Thoracic aorta (tissue), 2 donors: Measurements from ENCODE around the gene ARHGEF3. TPM values are rescaled to one million over a fixed set of nuclear protein-coding genes. Genes with fewer than 3 reads are reported as not detected.

Experiments
- ATAC-seq: fragments of 150-250 bp; one replicate; pipeline ENCODE4 v1.8.0; 2017; ENCODE audit warnings: low read depth; ENCODE audit not compliant: insufficient number of reproducible peaks, low FRiP score
- DNase-seq: peaks from one replicate; pipeline ENCODE4 v3.0.0-alpha.2; 2020; ENCODE audit warnings: low spot score
- H3K27ac ChIP-seq, 2 donors: fragments of 200-600 bp; sonication (generic); 1 replicate in 1 of 2; 2 replicates in 1 of 2; pipeline ENCODE4 v1.5.1; 2016; ENCODE audit warnings: mild to moderate bottlenecking in 2 of 2, moderate library complexity in 2 of 2
- H3K27me3 ChIP-seq: fragments of 200-600 bp; sonication (generic); replicated peaks from 2 replicates; pipeline ENCODE4 v1.6.0; 2016; ENCODE audit warnings: mild to moderate bottlenecking; ENCODE audit not compliant: insufficient read depth
- H3K36me3 ChIP-seq: fragments of 200-600 bp; sonication (generic); one replicate; pipeline ENCODE4 v1.5.1; 2016
- H3K4me1 ChIP-seq, 2 donors: fragments of 200-600 bp; sonication (generic); 1 replicate in 1 of 2; 2 replicates in 1 of 2; pipeline versions ENCODE4 v1.5.1 to v1.6.0; 2016; ENCODE audit warnings: low read depth in 2 of 2, mild to moderate bottlenecking in 1 of 2; ENCODE audit not compliant: control insufficient read depth in 1 of 2
- H3K4me3 ChIP-seq: fragments of 200-600 bp; sonication (generic); 2 replicates; pipeline ENCODE4 v1.5.1; 2016; ENCODE audit warnings: mild to moderate bottlenecking
- H3K9me3 ChIP-seq: fragments of 200-600 bp; sonication (generic); 2 replicates; pipeline ENCODE4 v1.5.1; 2016
- total RNA-seq, 2 donors: library from RNA; depleted of rRNA; stranded (reverse); fragments of >200 nt; gene quantifications; one replicate each; pipeline versions ENCODE4 v1.1.0 to v1.2.3, GENCODE V29; 2016
- TF ChIP-seq, protein P1 (sequence below): fragments of 200-600 bp; sonication (generic); IDR thresholded peaks from one replicate; pipeline ENCODE4 v1.5.1; 2019; ENCODE audit warnings: antibody characterized with exemption

The ARHGEF3 gene
- total RNA-seq, 2 donors from 2014 or later, result 13.9 to 21.9 TPM

- Histone ChIP-seq H3K4me1 (peaks cover 2 to 18% of the 10 kb centered on the region in 2 donors), H3K27ac (no peak overlapping the region)
- no peak for ATAC-seq
Measured at GRCh38 chr3:56800130-56800831, 1.5 kb downstream of the ARHGEF3 start.

GRCh38 chr3:56799251-56799882 is 2.4 kb downstream of the ARHGEF3 start:
- peak overlapping the region; percentile 48 for H3K4me3 ChIP-seq
- no peak overlapping the region for H3K27ac ChIP-seq
- ATAC-seq, result no peak
- H3K4me1 ChIP-seq, result peaks cover 2 to 18% of the 10 kb centered on the region in 2 donors
- no peaks in the 10 kb centered on the region for H3K36me3 ChIP-seq
- H3K27me3 ChIP-seq, result no peaks in the 10 kb centered on the region
- DNase-seq, result no peak
- TF ChIP-seq, protein P1, sequence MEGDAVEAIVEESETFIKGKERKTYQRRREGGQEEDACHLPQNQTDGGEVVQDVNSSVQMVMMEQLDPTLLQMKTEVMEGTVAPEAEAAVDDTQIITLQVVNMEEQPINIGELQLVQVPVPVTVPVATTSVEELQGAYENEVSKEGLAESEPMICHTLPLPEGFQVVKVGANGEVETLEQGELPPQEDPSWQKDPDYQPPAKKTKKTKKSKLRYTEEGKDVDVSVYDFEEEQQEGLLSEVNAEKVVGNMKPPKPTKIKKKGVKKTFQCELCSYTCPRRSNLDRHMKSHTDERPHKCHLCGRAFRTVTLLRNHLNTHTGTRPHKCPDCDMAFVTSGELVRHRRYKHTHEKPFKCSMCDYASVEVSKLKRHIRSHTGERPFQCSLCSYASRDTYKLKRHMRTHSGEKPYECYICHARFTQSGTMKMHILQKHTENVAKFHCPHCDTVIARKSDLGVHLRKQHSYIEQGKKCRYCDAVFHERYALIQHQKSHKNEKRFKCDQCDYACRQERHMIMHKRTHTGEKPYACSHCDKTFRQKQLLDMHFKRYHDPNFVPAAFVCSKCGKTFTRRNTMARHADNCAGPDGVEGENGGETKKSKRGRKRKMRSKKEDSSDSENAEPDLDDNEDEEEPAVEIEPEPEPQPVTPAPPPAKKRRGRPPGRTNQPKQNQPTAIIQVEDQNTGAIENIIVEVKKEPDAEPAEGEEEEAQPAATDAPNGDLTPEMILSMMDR, result peak; percentile 59
- no peaks in the 10 kb centered on the region for H3K9me3 ChIP-seq

More at GRCh38 chr3:56800130-56800831, 1.5 kb downstream of the ARHGEF3 start:
- DNase-seq, result no peak
- H3K27me3 ChIP-seq, result no peaks in the 10 kb centered on the region
- H3K36me3 ChIP-seq, result no peaks in the 10 kb centered on the region
- H3K4me3 ChIP-seq, result peak overlapping the region; percentile 72
- TF ChIP-seq, protein P1, result no peak
- no peaks in the 10 kb centered on the region for H3K9me3 ChIP-seq

GRCh38 chr3:56796996-56797395 is 4.8 kb downstream of the ARHGEF3 start:
- H3K4me1 ChIP-seq, result peaks cover 2 to 18% of the 10 kb centered on the region in 2 donors
- H3K27me3 ChIP-seq, result no peaks in the 10 kb centered on the region
- H3K4me3 ChIP-seq, result no peak overlapping the region
- no peak overlapping the region for H3K27ac ChIP-seq
- TF ChIP-seq, protein P1, result no peak
- DNase-seq (no peak), ATAC-seq (no peak)
- H3K36me3 ChIP-seq, result no peaks in the 10 kb centered on the region
- H3K9me3 ChIP-seq, result no peaks in the 10 kb centered on the region

GRCh38 chr3:56796202-56796601 is 5.5 kb downstream of the ARHGEF3 start:
- Histone ChIP-seq H3K27ac (no peak overlapping the region), H3K36me3 (no peaks in the 10 kb centered on the region), H3K4me1 (peaks cover 2 to 16% of the 10 kb centered on the region in 2 donors), H3K9me3 (no peaks in the 10 kb centered on the region), H3K27me3 (no peaks in the 10 kb centered on the region), H3K4me3 (no peak overlapping the region)
- TF ChIP-seq, protein P1, result no peak
- ATAC-seq (no peak), DNase-seq (no peak)

DNA sequence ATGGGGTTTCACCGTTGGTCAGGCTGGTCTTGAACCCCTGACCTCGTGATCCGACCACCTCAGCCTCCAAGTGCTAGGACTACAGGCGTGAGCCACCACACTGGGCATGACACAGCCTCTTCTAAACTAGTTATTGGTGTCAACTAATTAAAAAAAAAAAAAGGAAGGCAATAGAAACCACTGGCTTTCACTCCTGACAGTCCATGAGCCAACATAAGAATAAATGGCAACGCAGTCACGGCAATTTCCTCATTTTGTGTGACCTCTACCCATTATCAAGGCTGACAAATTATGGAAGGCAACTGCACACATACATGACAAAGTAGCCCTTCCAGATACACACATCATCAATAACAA is 5.9 kb downstream of the ARHGEF3 start:
- Histone ChIP-seq H3K27me3 (no peaks in the 10 kb centered on the region), H3K4me1 (peaks cover 2 to 12% of the 10 kb centered on the region in 2 donors), H3K4me3 (no peak overlapping the region), H3K27ac (no peak overlapping the region), H3K36me3 (no peaks in the 10 kb centered on the region), H3K9me3 (no peaks in the 10 kb centered on the region)
- TF ChIP-seq, protein P1, result no peak
- ATAC-seq, result no peak
- no peak for DNase-seq
